ENCODE measurements around the gene PBLD. TPM values are rescaled to one million over a fixed set of nuclear protein-coding genes. Genes with fewer than 3 reads are reported as not detected.

PBLD gene
- total RNA-seq, 2 donors from 2014 or later, result 32.2 to 41.2 TPM

DNA sequence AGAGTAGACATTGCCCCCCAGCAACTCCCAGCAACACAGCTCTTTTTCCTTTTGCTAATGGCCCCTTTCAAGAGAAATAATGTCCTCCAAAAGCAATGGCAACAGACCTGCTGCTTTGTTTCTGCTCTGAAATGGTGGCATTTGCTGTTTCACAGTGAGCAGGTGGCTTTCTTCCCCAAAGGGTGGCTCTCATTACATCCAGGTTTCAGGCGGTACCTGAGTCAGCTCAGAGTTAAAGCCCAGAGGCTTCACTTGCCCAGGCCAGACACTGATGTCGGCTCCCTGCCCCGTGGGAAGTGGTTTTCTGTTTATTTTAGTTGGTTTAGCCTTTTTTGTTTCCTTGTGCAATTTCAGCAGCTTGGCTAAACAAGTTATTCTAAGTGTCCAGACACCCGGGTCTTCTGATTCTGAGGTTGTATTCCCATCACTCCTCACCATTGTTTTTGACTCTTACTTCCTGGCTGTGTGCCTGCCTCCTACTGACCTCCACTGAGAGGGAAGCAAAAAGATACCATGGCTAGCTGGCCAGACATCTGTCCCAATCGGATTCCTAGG is 93.1 kb downstream of the PBLD start:
- 83 to 85% methylated on average over 5 of the region's 5 CpGs for WGBS, 2 donors
- Histone ChIP-seq H3K27me3 (no peaks in the 10 kb centered on the region), H3K9me3 (no peaks in the 10 kb centered on the region), H3K4me1 (no peaks in the 10 kb centered on the region), H3K4me3 (no peak overlapping the region), H3K27ac (no peak overlapping the region), H3K36me3 (replicated peaks in 1 of 2; ENCODE audit: insufficient read depth in 1 of 2, low read depth in 2 of 2) (no peaks in the 10 kb centered on the region)
- no peak for TF ChIP-seq POLR2A (IDR thresholded peaks at IDR 0.05)
- TF ChIP-seq, protein P1, sequence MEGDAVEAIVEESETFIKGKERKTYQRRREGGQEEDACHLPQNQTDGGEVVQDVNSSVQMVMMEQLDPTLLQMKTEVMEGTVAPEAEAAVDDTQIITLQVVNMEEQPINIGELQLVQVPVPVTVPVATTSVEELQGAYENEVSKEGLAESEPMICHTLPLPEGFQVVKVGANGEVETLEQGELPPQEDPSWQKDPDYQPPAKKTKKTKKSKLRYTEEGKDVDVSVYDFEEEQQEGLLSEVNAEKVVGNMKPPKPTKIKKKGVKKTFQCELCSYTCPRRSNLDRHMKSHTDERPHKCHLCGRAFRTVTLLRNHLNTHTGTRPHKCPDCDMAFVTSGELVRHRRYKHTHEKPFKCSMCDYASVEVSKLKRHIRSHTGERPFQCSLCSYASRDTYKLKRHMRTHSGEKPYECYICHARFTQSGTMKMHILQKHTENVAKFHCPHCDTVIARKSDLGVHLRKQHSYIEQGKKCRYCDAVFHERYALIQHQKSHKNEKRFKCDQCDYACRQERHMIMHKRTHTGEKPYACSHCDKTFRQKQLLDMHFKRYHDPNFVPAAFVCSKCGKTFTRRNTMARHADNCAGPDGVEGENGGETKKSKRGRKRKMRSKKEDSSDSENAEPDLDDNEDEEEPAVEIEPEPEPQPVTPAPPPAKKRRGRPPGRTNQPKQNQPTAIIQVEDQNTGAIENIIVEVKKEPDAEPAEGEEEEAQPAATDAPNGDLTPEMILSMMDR (IDR thresholded peaks at IDR 0.05), result no peak
- ATAC-seq (no peak), DNase-seq (no peak)
- intact Hi-C loops (cut with DNase I), result no loop called here

DNA sequence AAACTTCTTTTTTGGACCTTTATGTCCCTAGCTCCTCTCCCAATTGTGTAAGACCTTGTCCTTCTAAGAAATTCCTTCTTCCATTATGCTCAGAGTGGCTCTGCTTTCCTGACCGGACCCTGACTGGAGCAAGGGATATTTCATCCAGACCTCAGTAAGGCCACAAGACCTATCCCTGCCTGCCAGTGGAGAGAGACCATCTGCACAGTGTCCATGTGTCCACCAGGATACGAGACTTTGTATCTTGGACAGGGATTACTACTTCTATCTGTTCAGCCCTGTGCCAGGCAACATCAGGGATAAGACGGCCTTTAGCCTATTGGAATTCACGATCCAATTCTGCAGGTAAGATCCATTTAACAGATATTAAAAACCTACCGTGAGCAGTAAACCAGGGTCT is 93.7 kb downstream of the PBLD start:
- Histone ChIP-seq H3K4me3 (no peak overlapping the region), H3K36me3 (replicated peaks in 1 of 2; ENCODE audit: insufficient read depth in 1 of 2, low read depth in 2 of 2) (no peaks in the 10 kb centered on the region), H3K4me1 (no peaks in the 10 kb centered on the region), H3K27ac (no peak overlapping the region), H3K27me3 (no peaks in the 10 kb centered on the region), H3K9me3 (no peaks in the 10 kb centered on the region)
- no peak for TF ChIP-seq POLR2A (IDR thresholded peaks at IDR 0.05)
- ATAC-seq (no peak), DNase-seq (no peak)
- 95 to 96% methylated on average over 5 of the region's 5 CpGs for WGBS, 2 donors
- intact Hi-C loops (cut with DNase I), result no loop called here

DNA sequence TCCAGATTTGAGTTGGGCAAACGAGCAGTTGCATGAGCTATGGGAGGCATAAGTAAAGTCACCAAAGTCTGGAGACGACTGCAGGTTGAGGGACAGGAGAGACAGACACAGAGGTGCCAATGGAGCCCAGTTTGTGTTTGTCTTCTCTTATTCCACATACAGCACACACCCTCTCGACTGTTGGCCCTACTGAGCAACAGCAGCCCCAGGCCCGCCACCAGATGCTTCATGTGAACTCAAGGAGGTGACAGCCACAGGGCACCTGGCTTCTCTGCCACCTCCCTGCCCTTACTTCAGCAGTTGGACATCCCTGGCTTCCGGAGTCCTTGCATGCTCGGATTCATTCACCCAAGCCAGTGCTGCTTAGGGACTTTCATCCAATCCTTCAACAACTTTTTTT is 94.4 kb downstream of the PBLD start:
- ATAC-seq (no peak), DNase-seq (no peak)
- H3K9me3 ChIP-seq, result no peaks in the 10 kb centered on the region
- H3K4me1 ChIP-seq, result no peaks in the 10 kb centered on the region
- intact Hi-C loops (cut with DNase I), result no loop called here
- H3K27ac ChIP-seq, result no peak overlapping the region
- WGBS, 2 donors, result 79 to 85% methylated on average over 6 of the region's 6 CpGs
- no peak overlapping the region for H3K4me3 ChIP-seq
- H3K36me3 ChIP-seq (replicated peaks in 1 of 2; ENCODE audit: insufficient read depth in 1 of 2, low read depth in 2 of 2), result no peaks in the 10 kb centered on the region
- no peaks in the 10 kb centered on the region for H3K27me3 ChIP-seq
- TF ChIP-seq, protein P1 (IDR thresholded peaks at IDR 0.05), result no peak
- TF ChIP-seq POLR2A (IDR thresholded peaks at IDR 0.05), result no peak

DNA sequence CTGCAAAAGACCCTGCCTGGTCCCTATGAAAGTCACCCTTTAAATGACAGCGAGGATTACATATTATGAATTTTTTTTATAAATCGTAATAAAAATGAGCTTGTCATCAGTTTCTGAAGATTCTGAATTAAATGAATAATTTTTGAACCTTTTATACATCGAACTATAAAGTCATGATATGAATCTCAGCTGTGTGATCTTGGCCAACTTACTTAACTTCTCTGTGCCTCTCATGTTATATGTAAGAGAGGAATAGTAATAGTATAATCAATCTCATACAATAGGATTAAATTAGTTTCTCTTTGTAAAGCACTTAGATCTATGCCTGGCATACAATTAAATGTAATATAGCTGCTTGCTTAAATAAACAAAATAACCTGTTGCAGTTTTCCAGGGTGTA is 95.6 kb downstream of the PBLD start:
- Histone ChIP-seq H3K36me3 (replicated peaks in 1 of 2; ENCODE audit: insufficient read depth in 1 of 2, low read depth in 2 of 2) (no peaks in the 10 kb centered on the region), H3K4me1 (no peaks in the 10 kb centered on the region), H3K9me3 (no peaks in the 10 kb centered on the region), H3K27ac (no peak overlapping the region), H3K4me3 (no peak overlapping the region), H3K27me3 (no peaks in the 10 kb centered on the region)
- no peak for TF ChIP-seq POLR2A (IDR thresholded peaks at IDR 0.05)
- TF ChIP-seq, protein P1 (IDR thresholded peaks at IDR 0.05), result no peak
- ATAC-seq, result no peak
- WGBS, 2 donors, result 82 to 84% methylated on average over 3 of the region's 3 CpGs
- DNase-seq, result no peak
- intact Hi-C loops (cut with DNase I), result no loop called here

DNA sequence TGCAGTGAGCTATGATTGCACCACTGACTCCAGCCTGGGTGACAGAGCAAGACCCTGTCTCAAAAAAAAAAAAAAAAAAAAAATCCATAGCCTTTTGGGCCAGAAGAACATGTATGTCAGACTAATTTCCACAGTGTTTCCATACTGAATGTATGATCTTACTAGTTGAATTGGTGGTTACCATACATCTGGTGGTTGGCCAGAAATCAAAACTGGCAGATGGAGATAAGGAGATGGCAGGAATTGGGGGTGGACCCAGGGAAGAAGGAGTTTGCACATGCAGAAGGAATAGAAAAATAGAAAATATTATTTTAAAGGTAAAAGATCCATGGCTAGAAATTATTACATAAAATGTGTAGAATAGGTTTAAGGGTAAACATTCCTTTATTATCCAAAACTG is 97.1 kb downstream of the PBLD start:
- TF ChIP-seq, protein P1 (IDR thresholded peaks at IDR 0.05), result no peak
- no peak for TF ChIP-seq POLR2A (IDR thresholded peaks at IDR 0.05)
- no peak for ATAC-seq
- Histone ChIP-seq H3K4me1 (peaks cover 6% of the 10 kb centered on the region), H3K27ac (no peak overlapping the region), H3K9me3 (no peaks in the 10 kb centered on the region), H3K36me3 (replicated peaks in 1 of 2; ENCODE audit: insufficient read depth in 1 of 2, low read depth in 2 of 2) (no peaks in the 10 kb centered on the region), H3K27me3 (no peaks in the 10 kb centered on the region), H3K4me3 (no peak overlapping the region)
- intact Hi-C loops (cut with DNase I), result no loop called here
- DNase-seq, result no peak

All from body of pancreas (tissue), 4 donors.